Activated T-helper 1 cell treated with Interleukin-2 at 50 U/mL for 16 hours (primary cell): Measurements from ENCODE around the gene FOXQ1.

Experiments
- DNase-seq: peaks from one replicate; pipeline ENCODE4 v3.0.0-alpha.2; 2020; ENCODE audit warnings: low read depth

The FOXQ1 gene

GRCh38 chr6:1311400-1312202 lies at the start of gene FOXQ1:
FOXQ1 (plus strand) TSS chr6:1312098; CDS start chr6:1312705, 607 bp downstream.
- no peak for DNase-seq

GRCh38 chr6:1262704-1263038 lies 49.2 kb upstream of the FOXQ1 start:
- no peak for DNase-seq

- no peak for DNase-seq
Measured at GRCh38 chr6:1263039-1263849, 48.7 kb upstream of the FOXQ1 start.

- no peak for DNase-seq
Measured at GRCh38 chr6:1263850-1264377, 48.0 kb upstream of the FOXQ1 start.

- DNase-seq: no peak
Measured at GRCh38 chr6:1264619-1265445, 47.1 kb upstream of the FOXQ1 start.

- DNase-seq: no peak
Measured at GRCh38 chr6:1266686-1267056, 45.2 kb upstream of the FOXQ1 start.

GRCh38 chr6:1267057-1267732 lies 44.7 kb upstream of the FOXQ1 start:
- no peak for DNase-seq

- DNase-seq: no peak
Measured at GRCh38 chr6:1267790-1268762, 43.8 kb upstream of the FOXQ1 start.

- no peak for DNase-seq
Measured at GRCh38 chr6:1271071-1271763, 40.7 kb upstream of the FOXQ1 start.

- no peak for DNase-seq
Measured at GRCh38 chr6:1278061-1278720, 33.7 kb upstream of the FOXQ1 start.

- no peak for DNase-seq
Measured at GRCh38 chr6:1279065-1279464, 32.8 kb upstream of the FOXQ1 start.

- DNase-seq: no peak
Measured at GRCh38 chr6:1280666-1281300, 31.1 kb upstream of the FOXQ1 start.

- no peak for DNase-seq
Measured at GRCh38 chr6:1281746-1282145, 30.2 kb upstream of the FOXQ1 start.

- no peak for DNase-seq
Measured at GRCh38 chr6:1283501-1283900, 28.4 kb upstream of the FOXQ1 start.

- DNase-seq: no peak
Measured at GRCh38 chr6:1285556-1285955, 26.3 kb upstream of the FOXQ1 start.

- no peak for DNase-seq
Measured at GRCh38 chr6:1285956-1286355, 25.9 kb upstream of the FOXQ1 start.

GRCh38 chr6:1287103-1287591 lies 24.8 kb upstream of the FOXQ1 start:
- no peak for DNase-seq

- no peak for DNase-seq
Measured at GRCh38 chr6:1290086-1290485, 21.8 kb upstream of the FOXQ1 start.

GRCh38 chr6:1290805-1291204 lies 21.1 kb upstream of the FOXQ1 start:
- DNase-seq: no peak
